GM12878 (cell line): ENCODE data around the gene SMPD2. TPM values are rescaled to one million over a fixed set of nuclear protein-coding genes. Genes with fewer than 3 reads are reported as not detected.
A peak's percentile ranks its signal among the peaks of the same experiment; 100 is the strongest.

Experiments
- ATAC-seq: fragments of 200-7000 bp; cut with Tn5 transposase; 3 replicates; pipeline ENCODE4 v1.9.1; 2020; ENCODE audit warnings: mild to moderate bottlenecking, moderate library complexity
- BruUV-seq: library from RNA; stranded (reverse); fragments of 400-500 nt; replicated peaks from 2 replicates; lab custom pipeline; 2021; lab: Mats Ljungman, UMichigan
- CTCF ChIA-PET: fragments of 300-600 bp; sonication (Branson Sonifier 250); formaldehyde crosslinking; extraction: SDS; loops from one replicate; lab custom pipeline; 2021; ENCODE audit warnings: inconsistent platforms; lab: Yijun Ruan, JAX
- POLR2A ChIA-PET: fragments of 350-600 bp; formaldehyde crosslinking; extraction: SDS; loops from one replicate; lab custom pipeline; 2021; ENCODE audit warnings: inconsistent platforms; lab: Charles Lee
- RAD21 ChIA-PET: fragments of 300-600 bp; sonication (Branson Sonifier 250); formaldehyde crosslinking; loops from one replicate; lab custom pipeline; 2023; ENCODE audit warnings: antibody characterized with exemption; ENCODE audit not compliant: unreplicated experiment; lab: Charles Lee
- SMC1A ChIA-PET: fragments of 300-600 bp; sonication (Branson Sonifier 250); formaldehyde crosslinking; loops from one replicate; lab custom pipeline; 2023; ENCODE audit not compliant: unreplicated experiment, uncharacterized antibody; lab: Charles Lee
- DNase-seq: peaks from one replicate; pipeline ENCODE4 v3.0.0-alpha.2; 2011; ENCODE audit warnings: low read depth, low spot score
- FAIRE-seq: peaks from 3 replicates; lab custom pipeline; 2011; peaks lifted over from hg19 to GRCh38; lab: Jason Lieb, UNC
- H2AFZ ChIP-seq: 2 replicates; pipeline ENCODE4 v1.6.0; 2011; ENCODE audit warnings: low read depth, low read length, control low read depth; ENCODE audit not compliant: control insufficient read depth
- H3K27ac ChIP-seq: 2 replicates; pipeline ENCODE4 v1.5.1; 2011; ENCODE audit warnings: control low read depth; ENCODE audit not compliant: control insufficient read depth, insufficient read depth
- H3K27me3 ChIP-seq, 2 experiments: replicated peaks in 1 of 2; 2 replicates each; pipeline versions ENCODE4 v1.6.0 to v1.6.1; 2011; ENCODE audit warnings: low read length in 1 of 2; ENCODE audit not compliant: control insufficient read depth in 2 of 2, insufficient read depth in 2 of 2
- H3K36me3 ChIP-seq, 2 experiments: 2 replicates each; pipeline ENCODE4 v1.5.1; 2011; ENCODE audit warnings: low read length in 1 of 2; ENCODE audit not compliant: control insufficient read depth in 2 of 2, insufficient read depth in 2 of 2
- H3K4me1 ChIP-seq: 2 replicates; pipeline ENCODE4 v1.6.1; 2011; ENCODE audit warnings: mild to moderate bottlenecking, low read length, moderate library complexity, mixed read lengths; ENCODE audit not compliant: control insufficient read depth, insufficient read depth
- H3K4me2 ChIP-seq: 2 replicates; pipeline ENCODE4 v1.6.0; 2011; ENCODE audit warnings: control low read depth; ENCODE audit not compliant: control insufficient read depth, insufficient read depth
- H3K4me3 ChIP-seq: fragments of 200-600 bp; sonication (generic); 2 replicates; pipeline ENCODE4 v1.5.1; 2016
- H3K79me2 ChIP-seq: 2 replicates; pipeline ENCODE4 v1.6.0; 2011; ENCODE audit warnings: low read length; ENCODE audit not compliant: control insufficient read depth, insufficient read depth
- H3K9ac ChIP-seq: 2 replicates; pipeline ENCODE4 v1.8.0; 2011; ENCODE audit warnings: low read length, control low read depth, mixed read lengths; ENCODE audit not compliant: control insufficient read depth, insufficient read depth
- H3K9me3 ChIP-seq: replicated peaks from 3 replicates; pipeline ENCODE4 v1.5.1; 2011; ENCODE audit warnings: mild to moderate bottlenecking, low read length; ENCODE audit not compliant: control insufficient read depth, insufficient read depth
- H4K20me1 ChIP-seq: 2 replicates; pipeline ENCODE4 v1.6.0; 2011; ENCODE audit not compliant: control insufficient read depth, insufficient read depth
- ATF7 ChIP-seq: fragments of 450-650 bp; IDR thresholded peaks from 2 replicates; pipeline ENCODE4 v1.6.1; 2016; ENCODE audit warnings: low read depth, mild to moderate bottlenecking
- CHD2 ChIP-seq: IDR thresholded peaks from 2 replicates; pipeline ENCODE4 v1.6.1; 2011; ENCODE audit warnings: low read depth, low read length, improper control_type of control experiment, borderline replicate concordance
- CREM ChIP-seq: IDR thresholded peaks from 2 replicates; pipeline ENCODE4 v1.6.1; 2014; ENCODE audit warnings: antibody characterized with exemption, low read depth
- FOS ChIP-seq: IDR thresholded peaks from 3 replicates; pipeline ENCODE4 v1.6.1; 2011; ENCODE audit warnings: borderline replicate concordance; ENCODE audit not compliant: insufficient read length; ENCODE audit errors: extremely low read depth
- HDAC6 ChIP-seq: fragments of 200-600 bp; sonication (generic); IDR thresholded peaks from one replicate; pipeline ENCODE4 v1.8.0; 2017; ENCODE audit warnings: antibody characterized with exemption; ENCODE audit not compliant: unreplicated experiment
- IKZF2 ChIP-seq, 2 experiments: fragments of 450-650 bp; IDR thresholded peaks; 2 replicates each; pipeline ENCODE4 v1.6.1; 2017; ENCODE audit warnings: mild to moderate bottlenecking in 2 of 2, moderate library complexity in 2 of 2
- KDM1A ChIP-seq: fragments of 200-600 bp; sonication (generic); IDR thresholded peaks from 2 replicates; pipeline ENCODE4 v1.6.1; 2016; ENCODE audit warnings: borderline replicate concordance
- MYB ChIP-seq: fragments of 150-350 bp; IDR thresholded peaks from 2 replicates; pipeline ENCODE4 v1.6.1; 2014; ENCODE audit warnings: mild to moderate bottlenecking, low read depth, low read length, borderline replicate concordance
- NFIC ChIP-seq: IDR thresholded peaks from 2 replicates; pipeline ENCODE4 v1.6.1; 2012; ENCODE audit warnings: low read depth, mild to moderate bottlenecking, inconsistent platforms, low read length, moderate library complexity
- NKRF ChIP-seq: fragments of 450-650 bp; conservative IDR thresholded peaks from 2 replicates; pipeline ENCODE4 v1.6.1; 2017; ENCODE audit warnings: mild to moderate bottlenecking, moderate library complexity
- PAX8 ChIP-seq: fragments of 450-650 bp; IDR thresholded peaks from 2 replicates; pipeline ENCODE4 v1.6.1; 2017; ENCODE audit warnings: mild to moderate bottlenecking, moderate library complexity
- RAD21 ChIP-seq: IDR thresholded peaks from 2 replicates; pipeline ENCODE4 v1.6.1; 2011; ENCODE audit warnings: mild to moderate bottlenecking, low read depth, low read length, moderate library complexity; ENCODE audit not compliant: insufficient read depth
- REST ChIP-seq: IDR thresholded peaks from 2 replicates; pipeline ENCODE4 v1.6.1; 2012; ENCODE audit warnings: mild to moderate bottlenecking, low read depth, low read length
- SPI1 ChIP-seq: IDR thresholded peaks from 2 replicates; pipeline ENCODE4 v1.6.1; 2011; ENCODE audit warnings: low read depth, mild to moderate bottlenecking, low read length, moderate library complexity, borderline replicate concordance; ENCODE audit not compliant: insufficient read depth
- ZSCAN29 ChIP-seq: fragments of 450-650 bp; IDR thresholded peaks from 2 replicates; pipeline ENCODE4 v1.6.1; 2017; ENCODE audit warnings: mild to moderate bottlenecking, moderate library complexity
- WGBS: methylation state at CpG from one replicate; pipeline ENCODE4 v1.1.6; 2016; ENCODE audit warnings: low lambda C conversion rate; ENCODE audit not compliant: insufficient replicate concordance, insufficient coverage; ENCODE audit errors: missing lambda C conversion rate; 5-methylcytosine and 5-hydroxymethylcytosine counted together
- in situ Hi-C: fragments of 300-500 bp; cut with MboI; formaldehyde crosslinking; loops from 9 replicates; pipeline ENCODE4 v1.14.3; 2018; ENCODE audit warnings: mixed read lengths
- intact Hi-C: fragments of 100-400 bp; cut with micrococcal nuclease; formaldehyde crosslinking; loops from one replicate; pipeline ENCODE4 v1.14.2; 2022; ENCODE audit not compliant: unreplicated experiment
- polyA plus RNA-seq, 11 experiments: library from polyadenylated mRNA; depleted of rRNA in 4 of 11; unstranded in 6 of 11; stranded (reverse) in 5 of 11; fragments of >200 nt; fragmentation: Nextera tagmentation in 4 of 11; fragmentation: Illumina TruSeq in 1 of 11; extraction: Ambion mirVana in 4 of 11; extraction: Trizol in 1 of 11; gene quantifications; 1 replicate in 1 of 11; 2 replicates in 10 of 11; pipeline versions ENCODE4 v1.2.1 to v1.2.3, GENCODE V29; 2011 to 2016; ENCODE audit warnings: inconsistent platforms in 2 of 11, missing spikeins in 2 of 11, low read depth in 1 of 11
- total RNA-seq, 4 experiments: library from RNA; depleted of rRNA in 3 of 4; stranded (reverse); fragments of >200 nt in 3 of 4; fragmentation: Illumina TruSeq in 1 of 4; extraction: Trizol in 1 of 4; gene quantifications; 2 replicates each; pipeline versions ENCODE4 v1.2.1 to v1.2.3, GENCODE V29; 2013 to 2021
- TF ChIP-seq, protein P1 (sequence below): IDR thresholded peaks from 2 replicates; pipeline ENCODE4 v1.6.1; 2012; ENCODE audit warnings: low read depth, low read length, improper control_type of control experiment

The SMPD2 gene
- total and polyA plus RNA-seq, 10 of the 15 experiments (the other 5 are each of a cell fraction or from before 2014, with no cell fraction given), result 0.06 to 15.4 (median 9.7) TPM

DNA sequence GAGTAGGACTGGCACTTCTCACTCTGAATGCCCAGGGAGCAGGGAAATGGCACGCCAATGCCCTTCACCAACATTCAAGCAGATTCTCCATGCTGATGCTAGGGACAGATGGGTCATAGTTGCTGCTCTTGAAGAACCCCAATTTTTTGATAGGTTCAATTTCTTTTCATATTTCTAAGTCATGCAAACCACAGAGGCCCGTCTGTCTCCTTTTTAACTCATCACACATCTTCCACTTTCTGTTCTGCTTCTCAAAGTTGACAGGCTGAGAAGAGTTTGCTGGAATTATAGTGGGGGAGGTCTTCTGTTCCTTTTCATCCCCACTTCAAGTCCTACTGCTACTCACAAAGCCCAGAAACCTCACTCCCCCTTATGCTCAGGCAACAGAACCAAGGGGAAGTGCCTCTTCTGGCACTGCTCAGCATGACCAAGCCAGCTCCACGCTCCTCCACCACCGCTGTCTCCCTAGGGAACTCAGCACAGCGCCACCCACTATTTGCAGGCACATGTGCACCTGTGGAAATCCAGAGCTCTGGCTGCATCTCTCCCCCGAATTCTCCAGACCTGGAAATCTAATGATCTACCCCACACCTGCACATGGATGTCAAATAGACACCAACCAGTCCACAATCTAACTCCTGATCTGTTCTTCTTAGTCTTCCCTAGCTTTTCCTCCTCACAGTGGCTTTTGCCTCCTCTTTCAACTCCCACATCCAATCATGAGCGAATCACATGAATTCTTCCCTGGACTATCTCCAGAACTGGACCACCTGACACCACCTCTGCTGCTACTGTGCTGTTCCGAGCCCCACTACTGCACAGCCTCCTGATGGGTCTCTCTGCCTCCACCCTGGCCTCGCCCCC is 31.8 kb downstream of the SMPD2 start (continued):
- no peak for TF ChIP-seq FOS
- TF ChIP-seq NKRF, result no peak
- TF ChIP-seq RAD21, result no peak
- TF ChIP-seq HDAC6, result no peak
- TF ChIP-seq ATF7, result no peak
- no peak for TF ChIP-seq MYB
- 0 out of 2 replicates have a peak, but pooled peaks have one; percentile 26 for TF ChIP-seq NFIC
- TF ChIP-seq, all 136 proteins: peak for 12

- Histone ChIP-seq H3K36me3 (peaks cover 7 to 21% of the 10 kb centered on the region in 2 experiments), H3K9ac (no peak overlapping the region), H3K79me2 (peaks cover 50% of the 10 kb centered on the region), H3K9me3 (no peaks in the 10 kb centered on the region), H3K4me1 (peaks cover 28% of the 10 kb centered on the region), H3K4me2 (peak overlapping the region; percentile 83), H3K27me3 (no peaks in the 10 kb centered on the region), H3K27ac (peak overlapping the region; percentile 62; the same call in 1 of the 2 replicates), H3K4me3 (no peak overlapping the region; the same call in 1 of the 2 replicates), H4K20me1 (no peaks in the 10 kb centered on the region; the same call in 1 of the 2 replicates), H2AFZ (no peak overlapping the region)
- ATAC-seq, result no peak
- 94% methylated on average over 3 of the region's 3 CpGs for WGBS
- CTCF ChIA-PET, result interaction anchor here (1.0 to 3.0 kb wide), 4 partner anchors 8 to 19 kb away, joined by 3 to 13 read pairs (median 7); partner anchors contain the start of gene ZBTB24
- SMC1A ChIA-PET, result interaction anchor here (1.4 to 3.0 kb wide), 3 partner anchors 9 to 13 kb away, joined by 5 to 16 read pairs (median 10); partner anchors contain the start of gene ZBTB24
- FAIRE-seq, result no peak
- intact Hi-C loops, result loop anchor here (2.0 to 10.0 kb wide), 2 partner anchors 14 to 712 kb away; partner anchors contain the start of gene CDC40
- DNase-seq, result no peak
- in situ Hi-C loops, result no loop called here
- RAD21 ChIA-PET, result interaction anchor here (1.6 to 2.5 kb wide), 3 partner anchors 13 to 18 kb away, joined by 4 to 12 read pairs (median 6); no protein-coding TSS in a partner anchor
- BruUV-seq, result no TSS peak
- POLR2A ChIA-PET, result interaction anchor here (1.4 kb wide), 1 partner anchor 21 kb away, joined by 3 read pairs; no protein-coding TSS in a partner anchor
- no peak for TF ChIP-seq ZSCAN29
- no peak for TF ChIP-seq CHD2
- TF ChIP-seq IKZF2 (IDR thresholded peaks at IDR 0.05), result no peak
- TF ChIP-seq CREM, result no peak
- TF ChIP-seq PAX8, result no peak
- TF ChIP-seq, protein P1, sequence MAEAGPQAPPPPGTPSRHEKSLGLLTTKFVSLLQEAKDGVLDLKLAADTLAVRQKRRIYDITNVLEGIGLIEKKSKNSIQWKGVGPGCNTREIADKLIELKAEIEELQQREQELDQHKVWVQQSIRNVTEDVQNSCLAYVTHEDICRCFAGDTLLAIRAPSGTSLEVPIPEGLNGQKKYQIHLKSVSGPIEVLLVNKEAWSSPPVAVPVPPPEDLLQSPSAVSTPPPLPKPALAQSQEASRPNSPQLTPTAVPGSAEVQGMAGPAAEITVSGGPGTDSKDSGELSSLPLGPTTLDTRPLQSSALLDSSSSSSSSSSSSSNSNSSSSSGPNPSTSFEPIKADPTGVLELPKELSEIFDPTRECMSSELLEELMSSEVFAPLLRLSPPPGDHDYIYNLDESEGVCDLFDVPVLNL, result no peak
- no peak for TF ChIP-seq SPI1
- TF ChIP-seq KDM1A, result no peak
- TF ChIP-seq REST, result no peak
Measured at GRCh38 chr6:109473120-109473519, 32.6 kb downstream of the SMPD2 start.
